Liver (tissue), 9 donors: ENCODE results near the gene LIMCH1. TPM values are rescaled to one million over a fixed set of nuclear protein-coding genes. Genes with fewer than 3 reads are reported as not detected.

ENCODE experiments used
- DNase-seq: peaks from one replicate; pipeline ENCODE4 v3.0.0-alpha.2; 2017; ENCODE audit warnings: low spot score
- H3K27ac ChIP-seq, 2 donors: one replicate each; pipeline ENCODE4 v1.7.0; 2013; ENCODE audit warnings: inconsistent platforms in 2 of 2, low read length in 2 of 2, control low read depth in 1 of 2, low read depth in 1 of 2, mild to moderate bottlenecking in 1 of 2
- H3K27me3 ChIP-seq, 4 donors: one replicate each; pipeline versions ENCODE4 v1.6.1 to v1.7.0; 2013; ENCODE audit warnings: low read length in 3 of 4, inconsistent platforms in 1 of 4, mild to moderate bottlenecking in 1 of 4, moderate library complexity in 1 of 4; ENCODE audit not compliant: control insufficient read depth in 4 of 4, insufficient read depth in 4 of 4
- H3K36me3 ChIP-seq, 4 donors: one replicate each; pipeline versions ENCODE4 v1.6.1 to v1.7.0; 2013; ENCODE audit warnings: low read length in 3 of 4, mild to moderate bottlenecking in 3 of 4, low read depth in 1 of 4, moderate library complexity in 1 of 4; ENCODE audit not compliant: control insufficient read depth in 4 of 4, insufficient read depth in 3 of 4
- H3K4me1 ChIP-seq, 4 donors: one replicate each; pipeline versions ENCODE4 v1.6.1 to v1.7.0; 2013; ENCODE audit warnings: low read length in 3 of 4, mild to moderate bottlenecking in 3 of 4, moderate library complexity in 1 of 4; ENCODE audit not compliant: control insufficient read depth in 4 of 4, insufficient read depth in 4 of 4
- H3K4me3 ChIP-seq, 3 donors: one replicate each; pipeline versions ENCODE4 v1.6.1 to v1.7.0; 2013; ENCODE audit warnings: low read length in 3 of 3, control low read depth in 1 of 3, low read depth in 1 of 3, mild to moderate bottlenecking in 1 of 3
- H3K9ac ChIP-seq, 2 donors: one replicate each; pipeline ENCODE4 v1.7.0; 2013; ENCODE audit warnings: low read length in 2 of 2, mild to moderate bottlenecking in 2 of 2, moderate library complexity in 2 of 2, control low read depth in 1 of 2, low read depth in 1 of 2
- H3K9me3 ChIP-seq, 4 donors: one replicate each; pipeline versions ENCODE4 v1.6.1 to v1.7.0; 2013; ENCODE audit warnings: low read length in 3 of 4; ENCODE audit not compliant: control insufficient read depth in 4 of 4
- EGR1 ChIP-seq, 2 donors: IDR thresholded peaks; 2 replicates each; pipeline ENCODE4 v1.6.1; 2016 to 2018; ENCODE audit warnings: antibody characterized with exemption in 2 of 2, low read depth in 2 of 2
- FOXA1 ChIP-seq: IDR thresholded peaks from 2 replicates; pipeline ENCODE4 v1.6.1; 2016; ENCODE audit warnings: antibody characterized with exemption
- FOXA2 ChIP-seq: IDR thresholded peaks from 2 replicates; pipeline ENCODE4 v1.6.1; 2016; ENCODE audit warnings: antibody characterized with exemption
- GABPA ChIP-seq, 2 donors: IDR thresholded peaks in 1 of 2; conservative IDR thresholded peaks in 1 of 2; 2 replicates each; pipeline ENCODE4 v1.6.1; 2016; ENCODE audit warnings: antibody characterized with exemption in 2 of 2, mild to moderate bottlenecking in 1 of 2, moderate library complexity in 1 of 2
- HNF4A ChIP-seq, 2 donors: conservative IDR thresholded peaks; 2 replicates each; pipeline ENCODE4 v1.6.1; 2016; ENCODE audit warnings: antibody characterized with exemption in 2 of 2, mild to moderate bottlenecking in 2 of 2
- HNF4G ChIP-seq: IDR thresholded peaks from 2 replicates; pipeline ENCODE4 v1.6.1; 2016; ENCODE audit warnings: antibody characterized with exemption
- JUND ChIP-seq, 2 donors: IDR thresholded peaks; 2 replicates each; pipeline ENCODE4 v1.6.1; 2016; ENCODE audit warnings: antibody characterized with exemption in 2 of 2
- NR2F2 ChIP-seq: IDR thresholded peaks from 2 replicates; pipeline ENCODE4 v1.6.1; 2016; ENCODE audit warnings: antibody characterized with exemption
- RAD21 ChIP-seq, 2 donors: IDR thresholded peaks; 2 replicates each; pipeline ENCODE4 v1.6.1; 2016; ENCODE audit warnings: antibody characterized with exemption in 2 of 2, mild to moderate bottlenecking in 2 of 2
- RXRA ChIP-seq, 2 donors: IDR thresholded peaks; 2 replicates each; pipeline ENCODE4 v1.6.1; 2017 to 2018; ENCODE audit warnings: antibody characterized with exemption in 2 of 2, mild to moderate bottlenecking in 1 of 2
- SP1 ChIP-seq: IDR thresholded peaks from 2 replicates; pipeline ENCODE4 v1.6.1; 2018; ENCODE audit warnings: antibody characterized with exemption, mild to moderate bottlenecking
- TAF1 ChIP-seq: conservative IDR thresholded peaks from 2 replicates; pipeline ENCODE4 v1.6.1; 2016; ENCODE audit warnings: antibody characterized with exemption, mild to moderate bottlenecking
- YY1 ChIP-seq: IDR thresholded peaks from 2 replicates; pipeline ENCODE4 v1.6.1; 2016; ENCODE audit warnings: antibody characterized with exemption, mild to moderate bottlenecking
- WGBS: extraction: QIAGEN DNeasy Blood & Tissue Kit; methylation state at CpG from one replicate; pipeline ENCODE4 v1.1.7; 2013; 5-methylcytosine and 5-hydroxymethylcytosine counted together
- polyA plus RNA-seq, 2 donors: library from polyadenylated mRNA; stranded (reverse) in 1 of 2; unstranded in 1 of 2; fragments of 200-250 nt in 1 of 2; fragments of >200 nt in 1 of 2; fragmentation: Nextera tagmentation in 1 of 2; extraction: Ambion mirVana in 1 of 2; gene quantifications; one replicate each; pipeline versions ENCODE4 v1.2.1 to v1.2.3, GENCODE V29; 2013 to 2015
- total RNA-seq, 2 donors: library from RNA; depleted of rRNA; stranded (reverse); fragments of >200 nt; gene quantifications; one replicate each; pipeline ENCODE4 v1.2.3, GENCODE V29; 2014
- TF ChIP-seq, protein P1 (sequence below): IDR thresholded peaks from 2 replicates; pipeline ENCODE4 v1.6.1; 2016; ENCODE audit warnings: antibody characterized with exemption
- TF ChIP-seq, protein P2 (sequence below): IDR thresholded peaks from 2 replicates; pipeline ENCODE4 v1.6.1; 2016; ENCODE audit warnings: antibody characterized with exemption, mild to moderate bottlenecking
- TF ChIP-seq, protein P3 (sequence below): fragments of 150-350 bp; IDR thresholded peaks from 2 replicates; pipeline ENCODE4 v1.5.1; 2017; ENCODE audit warnings: improper control_type of control experiment, low read depth, low read length; ENCODE audit not compliant: missing input control
- TF ChIP-seq, protein P4 (sequence below): IDR thresholded peaks from 2 replicates; pipeline ENCODE4 v1.6.1; 2016; ENCODE audit warnings: antibody characterized with exemption
- TF ChIP-seq, protein P5 (sequence below): IDR thresholded peaks from 2 replicates; pipeline ENCODE4 v1.6.1; 2016; ENCODE audit warnings: antibody characterized with exemption
- donor health status: healthy.
- donor health status: healthy.
- donor health status: healthy.
- donor health status: healthy.
- donor health status: healthy.

Gene LIMCH1
- total and polyA plus RNA-seq, 4 donors: 2.0 to 30.6 (median 8.1) TPM

DNA sequence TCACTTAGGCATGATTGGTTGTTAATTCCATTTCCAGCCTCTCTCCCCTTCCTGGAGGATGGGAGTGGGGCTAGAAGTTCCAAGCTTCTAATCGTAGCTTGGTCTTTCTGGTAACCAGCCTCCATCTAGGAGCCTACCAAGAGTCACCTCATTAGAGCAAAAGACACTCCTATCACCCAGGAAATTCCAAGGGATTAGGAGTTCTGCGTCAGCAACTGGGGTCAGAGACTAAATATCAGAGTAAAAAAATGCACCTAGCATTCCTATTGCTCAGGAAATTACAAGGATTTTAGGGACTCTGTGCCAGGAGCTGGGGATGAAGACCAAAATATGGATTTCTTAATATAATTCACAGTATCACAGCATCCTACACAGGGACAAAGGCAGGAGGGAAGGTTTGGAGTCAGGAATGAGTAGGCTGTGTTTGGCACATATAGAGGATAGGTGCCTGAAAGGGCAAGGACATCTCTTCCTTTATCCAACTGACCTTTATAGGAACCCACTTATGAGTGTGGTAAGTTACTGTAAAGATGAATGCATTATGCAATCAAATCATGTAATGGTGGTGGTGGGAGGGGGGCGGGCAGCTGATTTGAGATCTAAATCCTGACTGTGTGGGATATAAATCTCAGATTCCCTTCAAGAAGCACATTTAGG lies 30.5 kb upstream of the LIMCH1 start:
- TF ChIP-seq EGR1 (IDR thresholded peaks at IDR 0.05; ENCODE audit: low read depth in 2 of 2): no peak
- TF ChIP-seq, protein P1, sequence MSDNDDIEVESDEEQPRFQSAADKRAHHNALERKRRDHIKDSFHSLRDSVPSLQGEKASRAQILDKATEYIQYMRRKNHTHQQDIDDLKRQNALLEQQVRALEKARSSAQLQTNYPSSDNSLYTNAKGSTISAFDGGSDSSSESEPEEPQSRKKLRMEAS: no peak
- TF ChIP-seq HNF4A (conservative IDR thresholded peaks at IDR 0.05): no peak
- TF ChIP-seq JUND (IDR thresholded peaks at IDR 0.05): no peak
- no peak for TF ChIP-seq HNF4G
- TF ChIP-seq RAD21 (IDR thresholded peaks at IDR 0.05): no peak
- no peak for TF ChIP-seq FOXA1
- TF ChIP-seq, protein P2, sequence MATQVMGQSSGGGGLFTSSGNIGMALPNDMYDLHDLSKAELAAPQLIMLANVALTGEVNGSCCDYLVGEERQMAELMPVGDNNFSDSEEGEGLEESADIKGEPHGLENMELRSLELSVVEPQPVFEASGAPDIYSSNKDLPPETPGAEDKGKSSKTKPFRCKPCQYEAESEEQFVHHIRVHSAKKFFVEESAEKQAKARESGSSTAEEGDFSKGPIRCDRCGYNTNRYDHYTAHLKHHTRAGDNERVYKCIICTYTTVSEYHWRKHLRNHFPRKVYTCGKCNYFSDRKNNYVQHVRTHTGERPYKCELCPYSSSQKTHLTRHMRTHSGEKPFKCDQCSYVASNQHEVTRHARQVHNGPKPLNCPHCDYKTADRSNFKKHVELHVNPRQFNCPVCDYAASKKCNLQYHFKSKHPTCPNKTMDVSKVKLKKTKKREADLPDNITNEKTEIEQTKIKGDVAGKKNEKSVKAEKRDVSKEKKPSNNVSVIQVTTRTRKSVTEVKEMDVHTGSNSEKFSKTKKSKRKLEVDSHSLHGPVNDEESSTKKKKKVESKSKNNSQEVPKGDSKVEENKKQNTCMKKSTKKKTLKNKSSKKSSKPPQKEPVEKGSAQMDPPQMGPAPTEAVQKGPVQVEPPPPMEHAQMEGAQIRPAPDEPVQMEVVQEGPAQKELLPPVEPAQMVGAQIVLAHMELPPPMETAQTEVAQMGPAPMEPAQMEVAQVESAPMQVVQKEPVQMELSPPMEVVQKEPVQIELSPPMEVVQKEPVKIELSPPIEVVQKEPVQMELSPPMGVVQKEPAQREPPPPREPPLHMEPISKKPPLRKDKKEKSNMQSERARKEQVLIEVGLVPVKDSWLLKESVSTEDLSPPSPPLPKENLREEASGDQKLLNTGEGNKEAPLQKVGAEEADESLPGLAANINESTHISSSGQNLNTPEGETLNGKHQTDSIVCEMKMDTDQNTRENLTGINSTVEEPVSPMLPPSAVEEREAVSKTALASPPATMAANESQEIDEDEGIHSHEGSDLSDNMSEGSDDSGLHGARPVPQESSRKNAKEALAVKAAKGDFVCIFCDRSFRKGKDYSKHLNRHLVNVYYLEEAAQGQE: no peak
- TF ChIP-seq NR2F2: no peak
- Histone ChIP-seq H3K9me3 (no peaks in the 10 kb centered on the region), H3K27me3 (no peaks in the 10 kb centered on the region), H3K9ac (no peak overlapping the region), H3K36me3 (no peaks in the 10 kb centered on the region), H3K27ac (no peak overlapping the region), H3K4me1 (no peaks in the 10 kb centered on the region), H3K4me3 (no peak overlapping the region)
- 82% methylated on average over 3 of the region's 3 CpGs for WGBS
- DNase-seq: no peak

DNA sequence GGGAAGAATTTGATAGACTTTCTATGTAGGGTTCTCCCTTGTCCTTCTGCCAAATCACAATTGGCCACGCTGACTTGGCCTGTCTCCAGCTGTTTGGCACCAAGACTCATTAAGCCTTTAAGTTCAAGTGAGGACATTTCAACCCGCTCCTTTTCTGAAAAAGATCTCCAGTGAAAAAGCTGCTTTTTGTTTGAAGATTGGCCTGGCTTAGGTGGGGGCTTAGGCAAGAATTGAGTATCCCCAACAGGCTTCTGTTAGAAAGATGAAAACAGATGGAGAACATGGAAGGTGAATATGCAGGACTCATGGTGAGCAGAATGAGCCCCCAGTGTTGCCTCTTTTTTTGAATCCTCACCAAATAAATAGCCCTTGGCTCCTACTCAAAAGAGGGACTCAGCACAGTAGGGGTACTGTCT lies 28.5 kb upstream of the LIMCH1 start:
- Histone ChIP-seq H3K27ac (no peak overlapping the region), H3K9me3 (no peaks in the 10 kb centered on the region), H3K27me3 (no peaks in the 10 kb centered on the region), H3K4me3 (no peak overlapping the region), H3K4me1 (no peaks in the 10 kb centered on the region), H3K36me3 (no peaks in the 10 kb centered on the region), H3K9ac (no peak overlapping the region)
- DNase-seq: no peak
- TF ChIP-seq, protein P3, sequence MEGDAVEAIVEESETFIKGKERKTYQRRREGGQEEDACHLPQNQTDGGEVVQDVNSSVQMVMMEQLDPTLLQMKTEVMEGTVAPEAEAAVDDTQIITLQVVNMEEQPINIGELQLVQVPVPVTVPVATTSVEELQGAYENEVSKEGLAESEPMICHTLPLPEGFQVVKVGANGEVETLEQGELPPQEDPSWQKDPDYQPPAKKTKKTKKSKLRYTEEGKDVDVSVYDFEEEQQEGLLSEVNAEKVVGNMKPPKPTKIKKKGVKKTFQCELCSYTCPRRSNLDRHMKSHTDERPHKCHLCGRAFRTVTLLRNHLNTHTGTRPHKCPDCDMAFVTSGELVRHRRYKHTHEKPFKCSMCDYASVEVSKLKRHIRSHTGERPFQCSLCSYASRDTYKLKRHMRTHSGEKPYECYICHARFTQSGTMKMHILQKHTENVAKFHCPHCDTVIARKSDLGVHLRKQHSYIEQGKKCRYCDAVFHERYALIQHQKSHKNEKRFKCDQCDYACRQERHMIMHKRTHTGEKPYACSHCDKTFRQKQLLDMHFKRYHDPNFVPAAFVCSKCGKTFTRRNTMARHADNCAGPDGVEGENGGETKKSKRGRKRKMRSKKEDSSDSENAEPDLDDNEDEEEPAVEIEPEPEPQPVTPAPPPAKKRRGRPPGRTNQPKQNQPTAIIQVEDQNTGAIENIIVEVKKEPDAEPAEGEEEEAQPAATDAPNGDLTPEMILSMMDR: no peak
- TF ChIP-seq RXRA (IDR thresholded peaks at IDR 0.05): no peak
- TF ChIP-seq JUND (IDR thresholded peaks at IDR 0.05): no peak
- TF ChIP-seq, protein P2: no peak
- TF ChIP-seq GABPA (IDR thresholded peaks at IDR 0.05 in 1 of 2, conservative IDR thresholded peaks at IDR 0.05 in 1 of 2): no peak
- TF ChIP-seq NR2F2: no peak
- no peak for TF ChIP-seq HNF4A (conservative IDR thresholded peaks at IDR 0.05)
- no peak for TF ChIP-seq YY1
- no peak for TF ChIP-seq EGR1 (IDR thresholded peaks at IDR 0.05; ENCODE audit: low read depth in 2 of 2)
- TF ChIP-seq, protein P4, sequence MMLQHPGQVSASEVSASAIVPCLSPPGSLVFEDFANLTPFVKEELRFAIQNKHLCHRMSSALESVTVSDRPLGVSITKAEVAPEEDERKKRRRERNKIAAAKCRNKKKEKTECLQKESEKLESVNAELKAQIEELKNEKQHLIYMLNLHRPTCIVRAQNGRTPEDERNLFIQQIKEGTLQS: no peak
- TF ChIP-seq TAF1: no peak
- TF ChIP-seq, protein P5, sequence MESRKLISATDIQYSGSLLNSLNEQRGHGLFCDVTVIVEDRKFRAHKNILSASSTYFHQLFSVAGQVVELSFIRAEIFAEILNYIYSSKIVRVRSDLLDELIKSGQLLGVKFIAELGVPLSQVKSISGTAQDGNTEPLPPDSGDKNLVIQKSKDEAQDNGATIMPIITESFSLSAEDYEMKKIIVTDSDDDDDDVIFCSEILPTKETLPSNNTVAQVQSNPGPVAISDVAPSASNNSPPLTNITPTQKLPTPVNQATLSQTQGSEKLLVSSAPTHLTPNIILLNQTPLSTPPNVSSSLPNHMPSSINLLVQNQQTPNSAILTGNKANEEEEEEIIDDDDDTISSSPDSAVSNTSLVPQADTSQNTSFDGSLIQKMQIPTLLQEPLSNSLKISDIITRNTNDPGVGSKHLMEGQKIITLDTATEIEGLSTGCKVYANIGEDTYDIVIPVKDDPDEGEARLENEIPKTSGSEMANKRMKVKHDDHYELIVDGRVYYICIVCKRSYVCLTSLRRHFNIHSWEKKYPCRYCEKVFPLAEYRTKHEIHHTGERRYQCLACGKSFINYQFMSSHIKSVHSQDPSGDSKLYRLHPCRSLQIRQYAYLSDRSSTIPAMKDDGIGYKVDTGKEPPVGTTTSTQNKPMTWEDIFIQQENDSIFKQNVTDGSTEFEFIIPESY: no peak
- no peak for TF ChIP-seq FOXA1
- TF ChIP-seq FOXA2: no peak
- no peak for TF ChIP-seq RAD21 (IDR thresholded peaks at IDR 0.05)
- TF ChIP-seq SP1: no peak
- TF ChIP-seq, protein P1: no peak
- TF ChIP-seq HNF4G: no peak
- WGBS: 39% methylated on average over 2 of the region's 2 CpGs
